ENCODE measurements around the gene CRB2. TPM values are rescaled to one million over a fixed set of nuclear protein-coding genes. Genes with fewer than 3 reads are reported as not detected.

Gene CRB2
- total RNA-seq, 1 donor from 2014 or later = 6.8 TPM

- peak; percentile 91 for TF ChIP-seq CTCF (IDR thresholded peaks at IDR 0.05; ENCODE audit: partially characterized antibody, unreplicated experiment)
- Mint-ChIP-seq H3K9me3 (ENCODE audit: unreplicated experiment) (no peaks in the 10 kb centered on the region), H3K27me3 (ENCODE audit: unreplicated experiment) (peaks cover 10% of the 10 kb centered on the region), H3K4me3 (ENCODE audit: unreplicated experiment) (no peak overlapping the region), H3K27ac (ENCODE audit: unreplicated experiment) (no peak overlapping the region), H3K4me1 (ENCODE audit: low read depth, unreplicated experiment) (peaks cover 4% of the 10 kb centered on the region), H3K36me3 (ENCODE audit: unreplicated experiment) (no peaks in the 10 kb centered on the region)
- peak; percentile 71 for DNase-seq
These were observed 6.1 kb upstream of the CRB2 start for GRCh38 chr9:123349691-123350480.

GRCh38 chr9:123350590-123351310 lies 5.2 kb upstream of the CRB2 start:
- DNase-seq = no peak
- Mint-ChIP-seq H3K4me1 (ENCODE audit: low read depth, unreplicated experiment) (peaks cover 4% of the 10 kb centered on the region), H3K9me3 (ENCODE audit: unreplicated experiment) (no peaks in the 10 kb centered on the region), H3K27ac (ENCODE audit: unreplicated experiment) (no peak overlapping the region), H3K4me3 (ENCODE audit: unreplicated experiment) (no peak overlapping the region), H3K36me3 (ENCODE audit: unreplicated experiment) (no peaks in the 10 kb centered on the region), H3K27me3 (ENCODE audit: unreplicated experiment) (peaks cover 7% of the 10 kb centered on the region)
- TF ChIP-seq CTCF (IDR thresholded peaks at IDR 0.05; ENCODE audit: partially characterized antibody, unreplicated experiment) = no peak

GRCh38 chr9:123353041-123353440 lies 3.0 kb upstream of the CRB2 start:
- Mint-ChIP-seq H3K4me1 (ENCODE audit: low read depth, unreplicated experiment) (peaks cover 11% of the 10 kb centered on the region), H3K27me3 (ENCODE audit: unreplicated experiment) (peaks cover 10% of the 10 kb centered on the region), H3K4me3 (ENCODE audit: unreplicated experiment) (no peak overlapping the region), H3K36me3 (ENCODE audit: unreplicated experiment) (no peaks in the 10 kb centered on the region), H3K9me3 (ENCODE audit: unreplicated experiment) (no peaks in the 10 kb centered on the region), H3K27ac (ENCODE audit: unreplicated experiment) (no peak overlapping the region)
- DNase-seq = no peak
- TF ChIP-seq CTCF (IDR thresholded peaks at IDR 0.05; ENCODE audit: partially characterized antibody, unreplicated experiment) = no peak

- H3K9me3 Mint-ChIP-seq (ENCODE audit: unreplicated experiment) = no peaks in the 10 kb centered on the region
- DNase-seq = peak; percentile 92
- H3K36me3 Mint-ChIP-seq (ENCODE audit: unreplicated experiment) = no peaks in the 10 kb centered on the region
- no peak overlapping the region for H3K27ac Mint-ChIP-seq (ENCODE audit: unreplicated experiment)
- no peak overlapping the region for H3K4me3 Mint-ChIP-seq (ENCODE audit: unreplicated experiment)
- peaks cover 19% of the 10 kb centered on the region for H3K4me1 Mint-ChIP-seq (ENCODE audit: low read depth, unreplicated experiment)
- peak; percentile 96 for TF ChIP-seq CTCF (IDR thresholded peaks at IDR 0.05; ENCODE audit: partially characterized antibody, unreplicated experiment)
- H3K27me3 Mint-ChIP-seq (ENCODE audit: unreplicated experiment) = peaks cover 10% of the 10 kb centered on the region
These were observed 1.9 kb upstream of the CRB2 start for GRCh38 chr9:123353984-123354591.
